Progenitor cell of endocrine pancreas (in vitro differentiated cells): ENCODE results near the gene FBN3. TPM values are rescaled to one million over a fixed set of nuclear protein-coding genes. Genes with fewer than 3 reads are reported as not detected.
"Not testable (repeated sequence)": the region's sequence is repeated elsewhere in the genome, so short reads cannot be mapped to it uniquely, and the experiment has no call there.

Source experiments
- DNase-seq: peaks from one replicate; pipeline ENCODE4 v3.0.0; 2021; ENCODE audit warnings: low spot score; ENCODE audit not compliant: unreplicated experiment
- H3K27ac Mint-ChIP-seq: 2 replicates; pipeline ENCODE4 v1.8.0; 2021; ENCODE audit warnings: mild to moderate bottlenecking, moderate library complexity, mixed read lengths
- H3K27me3 Mint-ChIP-seq: 2 replicates; pipeline ENCODE4 v1.8.0; 2021; ENCODE audit warnings: mixed read lengths
- H3K36me3 Mint-ChIP-seq: 2 replicates; pipeline ENCODE4 v1.8.0; 2022; ENCODE audit warnings: mixed read lengths; ENCODE audit not compliant: insufficient read depth
- H3K4me1 Mint-ChIP-seq: 2 replicates; pipeline ENCODE4 v1.8.0; 2021; ENCODE audit warnings: low read depth, mixed read lengths
- H3K4me3 Mint-ChIP-seq: 2 replicates; pipeline ENCODE4 v1.8.0; 2021; ENCODE audit warnings: low read depth, mild to moderate bottlenecking, moderate library complexity, mixed read lengths
- H3K9me3 Mint-ChIP-seq: 2 replicates; pipeline ENCODE4 v1.8.0; 2021; ENCODE audit warnings: low read depth, mixed read lengths
- total RNA-seq: library from RNA; stranded (reverse); gene quantifications from 2 replicates; pipeline ENCODE4 v1.2.1, GENCODE V29; 2021
- TF ChIP-seq, protein P1 (sequence below): fragments of 200-600 bp; sonication (generic); IDR thresholded peaks from one replicate; pipeline ENCODE4 v1.5.0; 2021; ENCODE audit warnings: antibody characterized with exemption, mild to moderate bottlenecking; ENCODE audit not compliant: unreplicated experiment

Gene FBN3
- total RNA-seq, 1 donor from 2014 or later: 121 TPM

DNA sequence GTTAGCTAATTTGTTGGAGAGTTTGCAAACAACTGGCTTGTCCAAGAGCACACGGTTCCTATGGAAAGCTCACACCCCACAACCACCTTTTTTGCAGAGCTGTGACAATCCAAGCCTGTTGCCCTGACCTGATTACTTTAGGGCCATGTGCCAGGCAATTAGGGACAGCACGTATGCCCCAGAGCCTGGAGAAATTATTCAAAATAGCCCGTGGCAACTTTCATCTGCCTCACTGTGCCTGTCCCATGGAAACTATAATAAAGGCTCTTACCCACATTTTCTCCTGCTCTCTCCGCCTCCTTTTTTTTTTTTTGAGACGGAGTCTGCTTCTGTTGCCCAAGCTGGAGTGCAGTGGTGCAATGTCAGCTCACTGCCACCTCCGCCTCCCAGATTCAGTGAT is 18.6 kb upstream of the FBN3 start:
- TF ChIP-seq, protein P1, sequence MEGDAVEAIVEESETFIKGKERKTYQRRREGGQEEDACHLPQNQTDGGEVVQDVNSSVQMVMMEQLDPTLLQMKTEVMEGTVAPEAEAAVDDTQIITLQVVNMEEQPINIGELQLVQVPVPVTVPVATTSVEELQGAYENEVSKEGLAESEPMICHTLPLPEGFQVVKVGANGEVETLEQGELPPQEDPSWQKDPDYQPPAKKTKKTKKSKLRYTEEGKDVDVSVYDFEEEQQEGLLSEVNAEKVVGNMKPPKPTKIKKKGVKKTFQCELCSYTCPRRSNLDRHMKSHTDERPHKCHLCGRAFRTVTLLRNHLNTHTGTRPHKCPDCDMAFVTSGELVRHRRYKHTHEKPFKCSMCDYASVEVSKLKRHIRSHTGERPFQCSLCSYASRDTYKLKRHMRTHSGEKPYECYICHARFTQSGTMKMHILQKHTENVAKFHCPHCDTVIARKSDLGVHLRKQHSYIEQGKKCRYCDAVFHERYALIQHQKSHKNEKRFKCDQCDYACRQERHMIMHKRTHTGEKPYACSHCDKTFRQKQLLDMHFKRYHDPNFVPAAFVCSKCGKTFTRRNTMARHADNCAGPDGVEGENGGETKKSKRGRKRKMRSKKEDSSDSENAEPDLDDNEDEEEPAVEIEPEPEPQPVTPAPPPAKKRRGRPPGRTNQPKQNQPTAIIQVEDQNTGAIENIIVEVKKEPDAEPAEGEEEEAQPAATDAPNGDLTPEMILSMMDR: no peak
- peaks cover 2% of the 10 kb centered on the region for H3K27me3 Mint-ChIP-seq
- H3K4me3 Mint-ChIP-seq: no peak overlapping the region
- H3K36me3 Mint-ChIP-seq: no peaks in the 10 kb centered on the region
- DNase-seq: no peak
- no peaks in the 10 kb centered on the region for H3K9me3 Mint-ChIP-seq
- no peak overlapping the region for H3K27ac Mint-ChIP-seq
- no peaks in the 10 kb centered on the region for H3K4me1 Mint-ChIP-seq

DNA sequence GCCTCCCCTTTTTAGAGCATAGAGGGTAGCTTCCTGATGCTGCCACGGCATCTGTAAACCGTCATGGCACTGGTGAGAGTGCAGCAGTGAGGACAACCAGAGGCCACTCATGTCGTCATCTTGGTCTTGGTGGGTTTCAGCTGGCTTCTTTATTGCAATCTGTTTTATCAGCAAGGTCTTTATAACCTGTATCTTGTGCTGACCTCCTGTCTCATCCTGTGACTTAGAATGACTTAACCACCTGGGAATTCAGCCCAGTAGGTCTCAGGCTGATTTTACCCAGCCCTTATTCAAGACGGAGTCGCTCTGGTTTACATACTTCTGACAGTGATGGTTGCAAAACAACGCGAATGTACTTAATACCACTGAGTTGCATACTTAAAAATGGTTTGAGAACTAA is 14.4 kb upstream of the FBN3 start:
- Mint-ChIP-seq H3K27me3 (peaks cover 2% of the 10 kb centered on the region), H3K36me3 (no peaks in the 10 kb centered on the region), H3K27ac (no peak overlapping the region), H3K4me1 (no peaks in the 10 kb centered on the region), H3K4me3 (no peak overlapping the region), H3K9me3 (no peaks in the 10 kb centered on the region)
- no peak for DNase-seq
- TF ChIP-seq, protein P1: no peak

DNA sequence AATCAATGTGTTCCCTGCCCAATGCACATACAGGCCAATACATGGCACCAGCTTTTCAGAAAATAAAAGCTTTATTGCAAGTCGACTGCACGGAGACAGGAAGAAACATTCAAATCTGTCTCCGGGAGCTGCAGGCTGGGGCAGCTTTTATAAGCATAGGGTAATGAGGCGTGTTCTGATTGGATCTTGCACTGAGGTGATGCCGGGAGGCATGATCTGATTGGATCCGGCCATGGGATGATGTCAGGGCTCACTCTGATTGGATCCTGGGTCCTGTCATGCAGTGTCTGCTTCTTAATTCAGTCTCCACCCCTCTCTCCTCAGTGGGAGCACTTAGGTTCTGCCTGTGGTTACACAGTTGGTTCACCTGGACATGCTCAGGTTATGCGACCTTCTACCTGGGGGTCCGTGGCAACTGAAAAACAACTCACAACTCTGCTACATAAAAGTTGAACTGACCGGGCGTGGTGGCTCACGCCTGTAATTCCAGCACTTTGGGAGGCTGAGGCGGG is 11.8 kb upstream of the FBN3 start:
- Mint-ChIP-seq H3K4me1 (no peaks in the 10 kb centered on the region), H3K27me3 (peaks cover 12% of the 10 kb centered on the region), H3K27ac (no peak overlapping the region), H3K36me3 (no peaks in the 10 kb centered on the region), H3K4me3 (no peak overlapping the region), H3K9me3 (no peaks in the 10 kb centered on the region)
- TF ChIP-seq, protein P1: no peak
- DNase-seq: no peak

DNA sequence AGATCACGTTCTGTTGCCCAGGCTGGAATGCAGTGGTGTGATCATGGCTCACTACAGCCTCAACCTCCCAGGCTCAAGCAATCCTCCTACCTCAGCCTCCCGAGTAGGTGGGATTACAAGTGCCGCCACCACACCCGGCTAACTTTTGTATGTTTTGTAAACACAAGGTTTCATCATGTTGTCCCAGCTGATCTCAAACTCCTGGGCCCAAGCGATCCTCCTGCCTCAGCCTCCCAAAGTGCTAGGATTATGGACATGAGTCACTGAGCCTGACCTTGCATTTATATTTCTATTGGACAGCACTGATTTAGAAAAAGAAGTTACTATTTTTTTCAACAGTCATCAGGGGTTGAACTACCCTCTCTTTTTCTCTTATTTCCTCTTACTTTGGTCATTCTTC is 9.9 kb upstream of the FBN3 start:
- DNase-seq, H3K36me3 Mint-ChIP-seq, H3K27ac Mint-ChIP-seq, H3K4me3 Mint-ChIP-seq, H3K4me1 Mint-ChIP-seq, H3K9me3 Mint-ChIP-seq: not testable (repeated sequence)
- H3K27me3 Mint-ChIP-seq: peaks cover 12% of the 10 kb centered on the region

DNA sequence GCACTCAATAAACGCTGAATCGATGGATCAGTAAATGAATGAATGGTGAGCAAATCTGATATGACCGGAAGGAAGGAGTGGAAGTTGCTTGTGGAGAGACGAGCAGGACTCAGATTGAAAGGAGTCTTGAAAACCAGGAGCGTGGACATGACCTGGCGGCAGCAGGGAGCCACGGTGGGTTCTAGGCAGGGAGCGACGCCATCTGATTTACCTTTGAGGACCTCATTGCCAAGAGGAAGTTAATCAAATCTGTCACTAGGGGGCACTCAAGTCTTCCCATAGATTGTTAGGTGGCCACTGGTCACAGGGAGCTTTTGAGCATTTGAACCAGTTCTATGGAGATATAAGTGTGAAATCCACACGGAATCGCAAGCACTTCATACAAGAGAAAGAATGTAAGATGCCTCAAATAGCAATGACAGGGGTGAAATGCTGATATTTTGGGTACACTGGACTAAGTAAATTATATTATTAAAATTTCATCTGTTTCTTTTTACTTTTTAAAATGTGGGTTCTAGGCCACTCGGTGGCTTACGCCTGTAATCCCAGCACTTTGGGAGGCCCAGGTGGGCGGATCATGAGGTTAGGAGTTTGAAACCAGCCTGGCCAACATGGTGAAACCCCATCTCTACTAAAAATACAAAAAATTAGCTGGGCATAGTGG is 9.2 kb upstream of the FBN3 start:
- no peaks in the 10 kb centered on the region for H3K36me3 Mint-ChIP-seq
- no peak overlapping the region for H3K27ac Mint-ChIP-seq
- peak; percentile 38 for DNase-seq
- TF ChIP-seq, protein P1: peak; percentile 79
- H3K9me3 Mint-ChIP-seq: no peaks in the 10 kb centered on the region
- peaks cover 5% of the 10 kb centered on the region for H3K4me1 Mint-ChIP-seq
- peaks cover 12% of the 10 kb centered on the region for H3K27me3 Mint-ChIP-seq
- H3K4me3 Mint-ChIP-seq: no peak overlapping the region

DNA sequence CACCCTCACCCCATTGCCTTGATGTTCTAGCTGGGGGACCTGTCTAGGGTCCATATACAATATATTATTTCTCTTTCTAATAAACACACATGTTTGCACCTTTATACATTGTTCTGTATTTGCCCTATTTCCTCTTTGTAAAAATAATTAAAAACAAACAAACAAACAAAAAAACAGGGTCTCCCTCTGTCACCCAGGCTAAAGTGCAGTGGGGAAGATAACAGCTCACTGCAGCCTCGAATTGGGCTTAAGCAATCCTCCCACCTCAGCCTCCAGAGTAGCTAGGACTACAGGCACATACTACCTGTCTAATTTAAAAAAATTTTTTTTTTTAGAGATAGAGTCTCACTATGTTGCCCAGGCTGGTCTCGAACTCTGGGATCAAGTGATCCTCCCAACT is 5.9 kb upstream of the FBN3 start:
- no peak for DNase-seq
- TF ChIP-seq, protein P1: no peak
- Mint-ChIP-seq H3K4me3 (no peak overlapping the region), H3K9me3 (no peaks in the 10 kb centered on the region), H3K27me3 (peaks cover 13% of the 10 kb centered on the region), H3K27ac (no peak overlapping the region), H3K36me3 (no peaks in the 10 kb centered on the region), H3K4me1 (peaks cover 13% of the 10 kb centered on the region)
